Liver (tissue), 3 donors: ENCODE data around the gene EIF2B2.

ENCODE experiments used
- ATF3 ChIP-seq: IDR thresholded peaks from 2 replicates; pipeline ENCODE4 v1.6.1; 2016; ENCODE audit warnings: antibody characterized with exemption
- EGR1 ChIP-seq, 2 donors: IDR thresholded peaks; 2 replicates each; pipeline ENCODE4 v1.6.1; 2016 to 2018; ENCODE audit warnings: antibody characterized with exemption in 2 of 2, low read depth in 2 of 2
- FOXA1 ChIP-seq: IDR thresholded peaks from 2 replicates; pipeline ENCODE4 v1.6.1; 2016; ENCODE audit warnings: antibody characterized with exemption
- FOXA2 ChIP-seq: IDR thresholded peaks from 2 replicates; pipeline ENCODE4 v1.6.1; 2016; ENCODE audit warnings: antibody characterized with exemption
- GABPA ChIP-seq, 2 donors: IDR thresholded peaks in 1 of 2; conservative IDR thresholded peaks in 1 of 2; 2 replicates each; pipeline ENCODE4 v1.6.1; 2016; ENCODE audit warnings: antibody characterized with exemption in 2 of 2, mild to moderate bottlenecking in 1 of 2, moderate library complexity in 1 of 2
- MAX ChIP-seq: IDR thresholded peaks from 2 replicates; pipeline ENCODE4 v1.6.1; 2016; ENCODE audit warnings: antibody characterized with exemption
- NR2F2 ChIP-seq: IDR thresholded peaks from 2 replicates; pipeline ENCODE4 v1.6.1; 2016; ENCODE audit warnings: antibody characterized with exemption
- RAD21 ChIP-seq, 2 donors: IDR thresholded peaks; 2 replicates each; pipeline ENCODE4 v1.6.1; 2016; ENCODE audit warnings: antibody characterized with exemption in 2 of 2, mild to moderate bottlenecking in 2 of 2
- REST ChIP-seq: IDR thresholded peaks from 2 replicates; pipeline ENCODE4 v1.6.1; 2016; ENCODE audit warnings: antibody characterized with exemption, mild to moderate bottlenecking
- RXRA ChIP-seq, 2 donors: IDR thresholded peaks; 2 replicates each; pipeline ENCODE4 v1.6.1; 2017 to 2018; ENCODE audit warnings: antibody characterized with exemption in 2 of 2, mild to moderate bottlenecking in 1 of 2
- TAF1 ChIP-seq: conservative IDR thresholded peaks from 2 replicates; pipeline ENCODE4 v1.6.1; 2016; ENCODE audit warnings: antibody characterized with exemption, mild to moderate bottlenecking
- YY1 ChIP-seq: IDR thresholded peaks from 2 replicates; pipeline ENCODE4 v1.6.1; 2016; ENCODE audit warnings: antibody characterized with exemption, mild to moderate bottlenecking
- ZBTB33 ChIP-seq: IDR thresholded peaks from 2 replicates; pipeline ENCODE4 v1.6.1; 2016; ENCODE audit warnings: antibody characterized with exemption
- TF ChIP-seq, protein P1 (sequence below): fragments of 150-350 bp; IDR thresholded peaks from 2 replicates; pipeline ENCODE4 v1.5.1; 2017; ENCODE audit warnings: improper control_type of control experiment, low read depth, low read length; ENCODE audit not compliant: missing input control
- donor health status: healthy.
- donor health status: healthy.

- TF ChIP-seq GABPA (IDR thresholded peaks at IDR 0.05 in 1 of 2, conservative IDR thresholded peaks at IDR 0.05 in 1 of 2) (no peak), ATF3 (no peak), ZBTB33 (no peak), REST (no peak), RAD21 (IDR thresholded peaks at IDR 0.05) (peak; percentile 29 to 56), MAX (no peak), NR2F2 (no peak), TAF1 (no peak), YY1 (no peak), FOXA1 (no peak), RXRA (IDR thresholded peaks at IDR 0.05) (no peak), EGR1 (IDR thresholded peaks at IDR 0.05; ENCODE audit: low read depth in 2 of 2) (no peak), FOXA2 (no peak)
- TF ChIP-seq, protein P1, sequence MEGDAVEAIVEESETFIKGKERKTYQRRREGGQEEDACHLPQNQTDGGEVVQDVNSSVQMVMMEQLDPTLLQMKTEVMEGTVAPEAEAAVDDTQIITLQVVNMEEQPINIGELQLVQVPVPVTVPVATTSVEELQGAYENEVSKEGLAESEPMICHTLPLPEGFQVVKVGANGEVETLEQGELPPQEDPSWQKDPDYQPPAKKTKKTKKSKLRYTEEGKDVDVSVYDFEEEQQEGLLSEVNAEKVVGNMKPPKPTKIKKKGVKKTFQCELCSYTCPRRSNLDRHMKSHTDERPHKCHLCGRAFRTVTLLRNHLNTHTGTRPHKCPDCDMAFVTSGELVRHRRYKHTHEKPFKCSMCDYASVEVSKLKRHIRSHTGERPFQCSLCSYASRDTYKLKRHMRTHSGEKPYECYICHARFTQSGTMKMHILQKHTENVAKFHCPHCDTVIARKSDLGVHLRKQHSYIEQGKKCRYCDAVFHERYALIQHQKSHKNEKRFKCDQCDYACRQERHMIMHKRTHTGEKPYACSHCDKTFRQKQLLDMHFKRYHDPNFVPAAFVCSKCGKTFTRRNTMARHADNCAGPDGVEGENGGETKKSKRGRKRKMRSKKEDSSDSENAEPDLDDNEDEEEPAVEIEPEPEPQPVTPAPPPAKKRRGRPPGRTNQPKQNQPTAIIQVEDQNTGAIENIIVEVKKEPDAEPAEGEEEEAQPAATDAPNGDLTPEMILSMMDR, result peak; percentile 27
These were observed 19.9 kb downstream of the EIF2B2 start for GRCh38 chr14:75022655-75023054.
